Heart left ventricle (tissue), 13 donors: ENCODE data around the gene MIPOL1.

Experiments used
- CTCF ChIP-seq, 12 donors: fragments of 200-600 bp; sonication (generic) in 4 of 12; IDR thresholded peaks; one replicate each; pipeline versions ENCODE4 v1.5.0 to v1.8.0; 2018 to 2022; ENCODE audit warnings: antibody characterized with exemption in 12 of 12, mild to moderate bottlenecking in 5 of 12
- POLR2A ChIP-seq, 2 donors: fragments of 450-650 bp; IDR thresholded peaks; one replicate each; pipeline ENCODE4 v1.6.1; 2017; ENCODE audit warnings: antibody characterized with exemption in 2 of 2, mild to moderate bottlenecking in 2 of 2, moderate library complexity in 2 of 2
- donor health status: ischemic (EF 13 %, LVEDD 7.1; RV severe dilation, severe dysfunction).
- donor health status: DM: no; HTN: yes; CAD: no.
- donor health status: DM: no; HTN: no; CAD: no.
- donor health status: ischemic (EF 25% LVEDD 6.9; RV normal size, moderate dysfunction).
- donor health status: ischemic (EF 25% LVEDD 5.7; RV mildly dilated, moderate dysfunction).
- donor health status: ischemic (EF 35%, LVEDD 5.7; RV mildly dilated, moderate dysfunction).
- donor health status: nonischemic (EF 11% LVEDD 7.7; RV severe dilation, severe dysfunction).
- donor health status: DM: yes; HTN: yes; CAD: no.
- donor health status: PGD.
- donor health status: ischemic (EF 29% LVEDD 5.4; RV normal size, mild dysfunction).
- donor health status: nonischemic (EF 23%, LVEDD 6.1; RV moderate dilation, normal function).

DNA sequence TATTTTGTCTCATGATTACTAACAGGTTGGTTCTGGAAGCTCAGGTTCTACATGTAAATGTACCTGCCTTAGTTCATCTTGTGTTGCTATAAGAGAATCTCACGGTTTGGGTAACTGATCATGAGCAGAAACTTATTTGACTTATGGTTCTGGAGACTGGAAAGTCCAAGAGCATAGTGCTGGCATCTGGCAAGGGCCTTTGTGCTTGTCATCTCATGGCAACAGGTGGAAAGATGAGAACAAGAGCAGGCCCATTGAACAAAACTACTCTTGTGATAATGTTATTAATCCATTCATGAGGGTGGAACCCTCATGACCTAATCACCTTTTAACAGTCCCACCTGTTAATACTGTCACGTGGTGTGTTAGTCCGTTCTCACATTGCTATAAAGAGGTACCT lies 23.3 kb downstream of the MIPOL1 start:
- TF ChIP-seq CTCF (IDR thresholded peaks at IDR 0.05) (no peak), POLR2A (IDR thresholded peaks at IDR 0.05) (no peak)
